Measurements from ENCODE around the gene THSD4. TPM values are rescaled to one million over a fixed set of nuclear protein-coding genes. Genes with fewer than 3 reads are reported as not detected.
"Not testable (repeated sequence)": the region's sequence is repeated elsewhere in the genome, so short reads cannot be mapped to it uniquely, and the experiment has no call there.

THSD4 gene
- total RNA-seq, 2 donors from 2014 or later = 39.8 to 68.3 TPM

DNA sequence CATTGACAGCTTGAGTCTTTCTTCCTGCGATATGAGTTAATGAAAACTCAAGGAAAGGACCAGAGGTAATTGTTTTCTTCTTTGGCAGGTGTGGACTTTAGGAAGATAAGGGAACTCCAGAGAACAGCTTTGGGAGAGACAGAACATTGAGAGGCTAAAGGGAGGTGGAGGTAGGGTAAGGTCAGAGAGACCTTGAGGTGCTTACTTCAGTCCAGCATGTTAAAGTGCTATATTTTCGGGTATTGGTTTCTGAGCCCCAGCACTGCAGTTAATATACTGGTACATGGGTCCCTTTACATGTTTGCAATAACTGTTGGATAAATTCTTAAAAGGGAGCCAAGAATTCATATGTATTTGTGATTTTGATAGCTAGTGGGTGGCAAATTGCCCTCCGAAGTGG is 322.1 kb downstream of the THSD4 start:
- DNase-seq = no peak
- ATAC-seq = no peak
- intact Hi-C loops (cut with DNase I) = loop anchor here (2.0 to 5.0 kb wide), 2 partner anchors 50 to 323 kb away; partner anchors contain the start of gene THSD4 (in 1 of the 2)

GRCh38 chr15:71437919-71438318 is 322.6 kb downstream of the THSD4 start:
- ATAC-seq (peak in 1 of 2 donors; percentile 36), DNase-seq (no peak)
- intact Hi-C loops (cut with DNase I) = loop anchor here (2.0 to 5.0 kb wide), 2 partner anchors 51 to 323 kb away; partner anchors contain the start of gene THSD4 (in 1 of the 2)

- not testable (repeated sequence) for DNase-seq, ATAC-seq
- intact Hi-C loops (cut with DNase I) = loop anchor here (5.0 kb wide), 1 partner anchor 52 kb away; no protein-coding TSS in a partner anchor
Observed at GRCh38 chr15:71439478-71439877, 324.2 kb downstream of the THSD4 start.

DNA sequence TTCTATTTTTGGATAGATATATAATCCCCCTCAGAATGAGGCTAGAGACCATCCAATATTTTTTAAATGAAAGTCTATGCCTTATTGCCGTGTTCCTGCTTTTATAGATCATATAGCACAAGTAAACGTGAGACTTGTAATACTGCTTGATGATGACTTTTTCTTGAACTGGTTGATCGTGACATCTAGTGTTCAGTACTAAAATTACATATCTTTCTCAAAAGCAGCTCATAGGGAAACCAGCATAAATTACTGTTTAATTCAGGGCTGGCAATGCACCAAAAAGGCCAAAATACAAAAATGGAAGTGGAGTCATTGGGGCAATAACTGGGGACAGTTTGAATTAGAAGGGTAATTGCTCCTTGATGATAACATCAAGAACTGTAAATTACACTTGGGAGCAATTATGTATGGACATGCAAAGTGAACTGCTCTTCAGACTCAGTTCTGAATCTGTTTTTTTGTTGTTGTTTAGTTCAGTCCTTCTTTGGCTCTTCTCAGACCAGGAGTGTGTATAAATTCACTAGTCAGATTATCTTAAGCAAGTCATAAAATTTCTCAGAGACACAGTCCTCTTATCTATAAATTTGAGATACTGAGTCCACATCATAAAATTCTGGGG is 325.3 kb downstream of the THSD4 start:
- DNase-seq (no peak), ATAC-seq (peak; percentile 20 to 25)
- intact Hi-C loops (cut with DNase I) = loop anchor here (2.0 to 10.0 kb wide), 4 partner anchors 214 to 466 kb away; partner anchors contain the start of gene THSD4 (in 1 of the 2)

GRCh38 chr15:71443538-71443937 is 328.3 kb downstream of the THSD4 start:
- ATAC-seq (peak in 1 of 2 donors; percentile 39), DNase-seq (peak; percentile 70)
- intact Hi-C loops (cut with DNase I) = loop anchor here (10.0 kb wide), 3 partner anchors 211 to 469 kb away; partner anchors contain the start of gene THSD4 (in 1 of the 2)

- DNase-seq (no peak), ATAC-seq (peak in 1 of 2 donors; percentile 27)
- intact Hi-C loops (cut with DNase I) = loop anchor here (10.0 kb wide), 3 partner anchors 211 to 469 kb away; partner anchors contain the start of gene THSD4 (in 1 of the 2)
Observed at GRCh38 chr15:71444032-71444810, 328.9 kb downstream of the THSD4 start.

GRCh38 chr15:71444866-71445590 is 329.8 kb downstream of the THSD4 start:
- DNase-seq = no peak
- ATAC-seq = no peak
- intact Hi-C loops (cut with DNase I) = loop anchor here (5.0 to 10.0 kb wide), 4 partner anchors 210 to 470 kb away; partner anchors contain the start of gene THSD4 (in 1 of the 2)

- DNase-seq (no peak), ATAC-seq (peak in 1 of 2 donors; percentile 19)
- intact Hi-C loops (cut with DNase I) = loop anchor here (2.0 to 10.0 kb wide), 5 partner anchors 207 to 473 kb away; partner anchors contain the start of gene THSD4 (in 1 of the 2)
Observed at GRCh38 chr15:71447328-71448250, 332.3 kb downstream of the THSD4 start.

DNA sequence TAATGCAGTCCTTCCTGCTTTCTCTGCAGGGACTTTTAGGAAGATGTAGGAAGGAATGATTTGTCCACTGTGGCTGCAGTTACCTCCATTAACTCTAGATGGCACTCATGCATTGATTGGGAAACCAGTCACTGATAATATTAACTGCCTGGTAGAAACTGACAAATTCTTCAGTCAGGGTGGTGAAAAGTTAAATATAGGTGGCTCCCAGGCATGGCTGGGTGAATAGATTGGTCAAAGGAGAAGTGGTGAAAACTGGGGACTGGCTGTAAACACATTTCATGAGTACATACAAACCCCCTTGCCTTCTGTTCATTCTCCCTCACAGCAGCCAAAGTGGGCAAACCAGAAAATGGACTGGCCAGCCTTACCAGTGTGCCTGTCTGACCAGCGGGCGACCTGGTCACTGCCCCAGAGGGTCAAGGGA is 333.4 kb downstream of the THSD4 start:
- DNase-seq = no peak
- intact Hi-C loops (cut with DNase I) = loop anchor here (2.0 to 10.0 kb wide), 5 partner anchors 206 to 474 kb away; partner anchors contain the start of gene THSD4 (in 1 of the 2)
- peak; percentile 55 to 65 for ATAC-seq

DNA sequence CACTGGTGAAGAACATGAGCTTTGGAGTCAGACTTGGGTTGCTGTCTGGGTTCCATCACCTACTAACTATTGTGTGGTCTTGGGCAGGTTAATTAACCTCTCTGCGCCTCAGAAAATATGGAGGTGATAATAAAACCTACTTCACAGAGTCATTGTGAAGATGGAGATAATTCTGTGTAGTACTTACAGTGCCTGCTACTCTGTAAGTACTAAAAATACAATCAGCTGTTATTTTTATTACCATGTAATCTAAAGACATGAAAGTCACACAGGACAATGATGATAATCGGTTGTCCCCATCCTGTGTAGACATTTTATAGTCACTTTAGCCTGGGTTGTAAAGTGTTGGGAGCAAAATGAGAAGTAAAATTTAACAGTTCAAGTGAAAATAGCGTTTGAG is 334.1 kb downstream of the THSD4 start:
- ATAC-seq (no peak), DNase-seq (no peak)
- intact Hi-C loops (cut with DNase I) = loop anchor here (2.0 to 10.0 kb wide), 5 partner anchors 205 to 475 kb away; partner anchors contain the start of gene THSD4 (in 1 of the 2)

DNA sequence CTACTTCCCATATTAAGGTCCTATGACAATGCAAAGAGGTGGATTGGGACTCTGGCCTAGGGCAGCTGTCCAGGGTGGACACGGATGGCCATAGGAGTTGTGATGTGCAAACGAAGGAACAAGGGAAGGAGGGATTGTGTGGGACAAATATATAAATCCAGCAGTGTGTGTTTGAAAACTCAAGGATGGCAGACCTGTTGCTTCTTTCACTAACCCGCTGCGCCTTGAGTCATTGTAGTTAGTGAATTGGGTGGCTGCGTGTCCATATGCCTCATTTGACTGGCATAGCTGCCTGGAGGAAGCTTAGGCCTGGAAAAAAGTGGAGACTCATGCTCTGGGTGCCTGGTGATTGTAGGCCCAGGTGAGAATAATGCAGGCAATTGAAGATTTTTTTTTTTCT is 334.7 kb downstream of the THSD4 start:
- ATAC-seq (no peak), DNase-seq (no peak)
- intact Hi-C loops (cut with DNase I) = loop anchor here (2.0 to 10.0 kb wide), 6 partner anchors 205 to 475 kb away; partner anchors contain the start of gene THSD4 (in 1 of the 2)

- intact Hi-C loops (cut with DNase I) = loop anchor here in 1 of 2 donors (10.0 kb wide), 1 partner anchor 284 kb away; no protein-coding TSS in a partner anchor
- DNase-seq (no peak), ATAC-seq (no peak)
Observed at GRCh38 chr15:71451130-71451529, 335.9 kb downstream of the THSD4 start.

GRCh38 chr15:71452893-71453292 is 337.6 kb downstream of the THSD4 start:
- DNase-seq = no peak
- ATAC-seq = no peak
- intact Hi-C loops (cut with DNase I) = loop anchor here in 1 of 2 donors (10.0 kb wide), 1 partner anchor 282 kb away; no protein-coding TSS in a partner anchor

GRCh38 chr15:71454462-71454996 is 339.3 kb downstream of the THSD4 start:
- ATAC-seq = no peak
- intact Hi-C loops (cut with DNase I) = loop anchor here in 1 of 2 donors (10.0 kb wide), 1 partner anchor 280 kb away; no protein-coding TSS in a partner anchor
- DNase-seq = no peak

- DNase-seq = no peak
- intact Hi-C loops (cut with DNase I) = loop anchor here in 1 of 2 donors (10.0 kb wide), 1 partner anchor 280 kb away; no protein-coding TSS in a partner anchor
- ATAC-seq = no peak
Observed at GRCh38 chr15:71455107-71455506, 339.8 kb downstream of the THSD4 start.

DNA sequence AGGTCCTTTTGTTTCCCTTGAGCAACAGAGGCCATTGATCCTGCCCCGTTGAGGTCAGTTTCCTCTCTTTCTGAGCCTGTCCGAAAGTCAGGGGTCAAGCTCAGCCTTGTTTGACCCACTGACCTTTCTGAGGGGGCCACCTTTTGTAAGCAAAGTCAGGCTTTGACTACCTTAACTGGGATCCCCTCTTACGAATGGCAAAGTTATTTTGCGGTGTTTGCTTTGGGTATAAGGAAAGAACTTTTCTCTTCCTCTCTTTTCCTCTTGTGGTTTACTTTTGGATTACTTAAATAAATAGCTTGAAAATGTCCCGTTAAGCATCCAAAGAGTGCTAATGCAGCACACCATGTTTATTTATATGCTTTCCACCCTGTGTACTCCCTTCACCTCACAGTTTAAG is 340.6 kb downstream of the THSD4 start:
- ATAC-seq (no peak), DNase-seq (no peak)
- intact Hi-C loops (cut with DNase I) = loop anchor here in 1 of 2 donors (10.0 kb wide), 1 partner anchor 279 kb away; no protein-coding TSS in a partner anchor

- intact Hi-C loops (cut with DNase I) = loop anchor here in 1 of 2 donors (10.0 kb wide), 1 partner anchor 278 kb away; no protein-coding TSS in a partner anchor
- DNase-seq (no peak), ATAC-seq (no peak)
Observed at GRCh38 chr15:71456362-71456761, 341.1 kb downstream of the THSD4 start.

All from left cardiac atrium (tissue), 4 donors.